ENCODE results near the gene EBF3. TPM values are rescaled to one million over a fixed set of nuclear protein-coding genes. Genes with fewer than 3 reads are reported as not detected.

EBF3 gene
- total RNA-seq, 1 donor from 2014 or later: 544 TPM

- peaks cover 19% of the 10 kb centered on the region for H3K4me1 Mint-ChIP-seq (ENCODE audit: low read depth, unreplicated experiment)
- peaks cover 18% of the 10 kb centered on the region for H3K9me3 Mint-ChIP-seq (ENCODE audit: unreplicated experiment)
- no peak overlapping the region for H3K27ac Mint-ChIP-seq (ENCODE audit: unreplicated experiment)
- H3K36me3 Mint-ChIP-seq (ENCODE audit: unreplicated experiment): peaks cover 17% of the 10 kb centered on the region
- peaks cover 4% of the 10 kb centered on the region for H3K27me3 Mint-ChIP-seq (ENCODE audit: unreplicated experiment)
- no peak overlapping the region for H3K4me3 Mint-ChIP-seq (ENCODE audit: unreplicated experiment)
- DNase-seq: no peak
- no peak for TF ChIP-seq CTCF (IDR thresholded peaks at IDR 0.05; ENCODE audit: partially characterized antibody, unreplicated experiment)
Observed at GRCh38 chr10:129816656-129817045, 147.4 kb downstream of the EBF3 start.

- DNase-seq: no peak
- no peak overlapping the region for H3K27ac Mint-ChIP-seq (ENCODE audit: unreplicated experiment)
- H3K9me3 Mint-ChIP-seq (ENCODE audit: unreplicated experiment): peaks cover 20% of the 10 kb centered on the region
- H3K4me1 Mint-ChIP-seq (ENCODE audit: low read depth, unreplicated experiment): peaks cover 24% of the 10 kb centered on the region
- no peak for TF ChIP-seq CTCF (IDR thresholded peaks at IDR 0.05; ENCODE audit: partially characterized antibody, unreplicated experiment)
- peaks cover 4% of the 10 kb centered on the region for H3K27me3 Mint-ChIP-seq (ENCODE audit: unreplicated experiment)
- no peak overlapping the region for H3K4me3 Mint-ChIP-seq (ENCODE audit: unreplicated experiment)
- H3K36me3 Mint-ChIP-seq (ENCODE audit: unreplicated experiment): peaks cover 14% of the 10 kb centered on the region
Observed at GRCh38 chr10:129815898-129816655, 148.0 kb downstream of the EBF3 start.

GRCh38 chr10:129814681-129815646, 149.1 kb downstream of the EBF3 start:
- peaks cover 22% of the 10 kb centered on the region for H3K9me3 Mint-ChIP-seq (ENCODE audit: unreplicated experiment)
- peaks cover 33% of the 10 kb centered on the region for H3K4me1 Mint-ChIP-seq (ENCODE audit: low read depth, unreplicated experiment)
- H3K4me3 Mint-ChIP-seq (ENCODE audit: unreplicated experiment): no peak overlapping the region
- no peak for DNase-seq
- peak overlapping the region; percentile 7 for H3K27ac Mint-ChIP-seq (ENCODE audit: unreplicated experiment)
- TF ChIP-seq CTCF (IDR thresholded peaks at IDR 0.05; ENCODE audit: partially characterized antibody, unreplicated experiment): no peak
- peaks cover 4% of the 10 kb centered on the region for H3K27me3 Mint-ChIP-seq (ENCODE audit: unreplicated experiment)
- H3K36me3 Mint-ChIP-seq (ENCODE audit: unreplicated experiment): peaks cover 14% of the 10 kb centered on the region

GRCh38 chr10:129812398-129812797, 151.7 kb downstream of the EBF3 start:
- Mint-ChIP-seq H3K4me1 (ENCODE audit: low read depth, unreplicated experiment) (peaks cover 46% of the 10 kb centered on the region), H3K27ac (ENCODE audit: unreplicated experiment) (peak overlapping the region; percentile 97), H3K27me3 (ENCODE audit: unreplicated experiment) (peaks cover 10% of the 10 kb centered on the region), H3K4me3 (ENCODE audit: unreplicated experiment) (peak overlapping the region; percentile 45), H3K36me3 (ENCODE audit: unreplicated experiment) (no peaks in the 10 kb centered on the region), H3K9me3 (ENCODE audit: unreplicated experiment) (peaks cover 12% of the 10 kb centered on the region)
- DNase-seq: no peak
- TF ChIP-seq CTCF (IDR thresholded peaks at IDR 0.05; ENCODE audit: partially characterized antibody, unreplicated experiment): no peak

Measured in glutamatergic neuron (in vitro differentiated cells).